GM12878 (cell line): ENCODE data around the gene SCYGR1. TPM values are rescaled to one million over a fixed set of nuclear protein-coding genes. Genes with fewer than 3 reads are reported as not detected.

Experiments used
- CBFB ChIP-seq: IDR thresholded peaks from 2 replicates; pipeline ENCODE4 v1.6.1; 2016; ENCODE audit warnings: antibody characterized with exemption, low read depth
- E2F4 ChIP-seq: IDR thresholded peaks from 2 replicates; pipeline ENCODE4 v1.6.1; 2012; ENCODE audit warnings: low read depth, low read length, improper control_type of control experiment
- JUNB ChIP-seq: IDR thresholded peaks from 2 replicates; pipeline ENCODE4 v1.6.1; 2016; ENCODE audit warnings: antibody characterized with exemption, mild to moderate bottlenecking
- NBN ChIP-seq: fragments of 450-650 bp; IDR thresholded peaks from 2 replicates; pipeline ENCODE4 v1.6.1; 2016
- NFYB ChIP-seq: IDR thresholded peaks from 2 replicates; pipeline ENCODE4 v1.6.1; 2011; ENCODE audit warnings: low read depth, mild to moderate bottlenecking, low read length, improper control_type of control experiment, moderate library complexity; ENCODE audit not compliant: insufficient read depth
- NR2F1 ChIP-seq: fragments of 450-650 bp; conservative IDR thresholded peaks from 2 replicates; pipeline ENCODE4 v1.6.1; 2017; ENCODE audit warnings: mild to moderate bottlenecking
- POLR2AphosphoS2 ChIP-seq: IDR thresholded peaks from 2 replicates; pipeline ENCODE4 v1.6.1; 2011; ENCODE audit warnings: low read depth, mild to moderate bottlenecking, low read length, improper control_type of control experiment, moderate library complexity
- RB1 ChIP-seq: fragments of 450-650 bp; formaldehyde crosslinking; IDR thresholded peaks from 2 replicates; pipeline ENCODE4 v1.6.1; 2017; ENCODE audit warnings: mild to moderate bottlenecking, borderline replicate concordance
- RBBP5 ChIP-seq: fragments of 200-600 bp; sonication (generic); conservative IDR thresholded peaks from 2 replicates; pipeline ENCODE4 v1.6.1; 2016
- SIN3A ChIP-seq: IDR thresholded peaks from 2 replicates; pipeline ENCODE4 v1.6.1; 2012; ENCODE audit warnings: low read depth, low read length, improper control_type of control experiment
- ZNF622 ChIP-seq: fragments of 450-650 bp; IDR thresholded peaks from 2 replicates; pipeline ENCODE4 v1.6.1; 2017; ENCODE audit warnings: mild to moderate bottlenecking, inconsistent platforms
- polyA plus RNA-seq, 11 experiments: library from polyadenylated mRNA; depleted of rRNA in 4 of 11; unstranded in 6 of 11; stranded (reverse) in 5 of 11; fragments of >200 nt; fragmentation: Nextera tagmentation in 4 of 11; fragmentation: Illumina TruSeq in 1 of 11; extraction: Ambion mirVana in 4 of 11; extraction: Trizol in 1 of 11; gene quantifications; 1 replicate in 1 of 11; 2 replicates in 10 of 11; pipeline versions ENCODE4 v1.2.1 to v1.2.3, GENCODE V29; 2011 to 2016; ENCODE audit warnings: inconsistent platforms in 2 of 11, missing spikeins in 2 of 11, low read depth in 1 of 11
- total RNA-seq, 4 experiments: library from RNA; depleted of rRNA in 3 of 4; stranded (reverse); fragments of >200 nt in 3 of 4; fragmentation: Illumina TruSeq in 1 of 4; extraction: Trizol in 1 of 4; gene quantifications; 2 replicates each; pipeline versions ENCODE4 v1.2.1 to v1.2.3, GENCODE V29; 2013 to 2021
- TF ChIP-seq, protein P1 (sequence below): fragments of 450-650 bp; IDR thresholded peaks from 2 replicates; pipeline ENCODE4 v1.6.1; 2016; ENCODE audit warnings: mild to moderate bottlenecking
- TF ChIP-seq, protein P2 (sequence below): fragments of 450-650 bp; IDR thresholded peaks from 2 replicates; pipeline ENCODE4 v1.6.1; 2018; ENCODE audit warnings: mild to moderate bottlenecking, low read depth, moderate library complexity; ENCODE audit not compliant: partially characterized antibody

Gene SCYGR1
- total and polyA plus RNA-seq, 10 of the 15 experiments (the other 5 are each of a cell fraction or from before 2014, with no cell fraction given) = not detected

DNA sequence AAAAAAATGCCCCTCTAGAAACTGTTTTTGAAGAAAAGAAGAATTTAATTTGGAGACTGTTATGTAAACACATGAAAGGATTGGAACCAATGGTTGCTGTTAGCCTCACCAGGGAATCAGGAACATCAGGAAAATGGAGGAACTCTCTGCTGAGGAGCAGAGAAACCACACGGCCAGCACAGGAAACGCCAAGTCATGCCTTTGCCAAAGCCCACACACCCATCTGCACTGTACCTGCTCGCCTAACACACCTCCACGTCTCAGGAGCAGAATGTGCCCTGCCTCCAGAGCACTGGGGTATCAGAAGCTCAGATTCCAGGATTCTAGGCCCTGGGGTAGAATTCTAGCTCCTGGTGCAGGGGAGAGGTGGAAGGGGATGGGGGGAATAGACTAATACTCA, 9.8 kb upstream of the SCYGR1 start (continued):
- TF ChIP-seq NFYB = no peak
- no peak for TF ChIP-seq ZNF622
- no peak for TF ChIP-seq NR2F1
- TF ChIP-seq E2F4 = no peak
- no peak for TF ChIP-seq NBN
- no peak for TF ChIP-seq RB1
- no peak for TF ChIP-seq CBFB
- TF ChIP-seq JUNB = no peak
- TF ChIP-seq, protein P1, sequence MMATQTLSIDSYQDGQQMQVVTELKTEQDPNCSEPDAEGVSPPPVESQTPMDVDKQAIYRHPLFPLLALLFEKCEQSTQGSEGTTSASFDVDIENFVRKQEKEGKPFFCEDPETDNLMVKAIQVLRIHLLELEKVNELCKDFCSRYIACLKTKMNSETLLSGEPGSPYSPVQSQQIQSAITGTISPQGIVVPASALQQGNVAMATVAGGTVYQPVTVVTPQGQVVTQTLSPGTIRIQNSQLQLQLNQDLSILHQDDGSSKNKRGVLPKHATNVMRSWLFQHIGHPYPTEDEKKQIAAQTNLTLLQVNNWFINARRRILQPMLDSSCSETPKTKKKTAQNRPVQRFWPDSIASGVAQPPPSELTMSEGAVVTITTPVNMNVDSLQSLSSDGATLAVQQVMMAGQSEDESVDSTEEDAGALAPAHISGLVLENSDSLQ = no peak
- TF ChIP-seq RBBP5 = no peak
- no peak for TF ChIP-seq SIN3A
- no peak for TF ChIP-seq POLR2AphosphoS2
- TF ChIP-seq, protein P2, sequence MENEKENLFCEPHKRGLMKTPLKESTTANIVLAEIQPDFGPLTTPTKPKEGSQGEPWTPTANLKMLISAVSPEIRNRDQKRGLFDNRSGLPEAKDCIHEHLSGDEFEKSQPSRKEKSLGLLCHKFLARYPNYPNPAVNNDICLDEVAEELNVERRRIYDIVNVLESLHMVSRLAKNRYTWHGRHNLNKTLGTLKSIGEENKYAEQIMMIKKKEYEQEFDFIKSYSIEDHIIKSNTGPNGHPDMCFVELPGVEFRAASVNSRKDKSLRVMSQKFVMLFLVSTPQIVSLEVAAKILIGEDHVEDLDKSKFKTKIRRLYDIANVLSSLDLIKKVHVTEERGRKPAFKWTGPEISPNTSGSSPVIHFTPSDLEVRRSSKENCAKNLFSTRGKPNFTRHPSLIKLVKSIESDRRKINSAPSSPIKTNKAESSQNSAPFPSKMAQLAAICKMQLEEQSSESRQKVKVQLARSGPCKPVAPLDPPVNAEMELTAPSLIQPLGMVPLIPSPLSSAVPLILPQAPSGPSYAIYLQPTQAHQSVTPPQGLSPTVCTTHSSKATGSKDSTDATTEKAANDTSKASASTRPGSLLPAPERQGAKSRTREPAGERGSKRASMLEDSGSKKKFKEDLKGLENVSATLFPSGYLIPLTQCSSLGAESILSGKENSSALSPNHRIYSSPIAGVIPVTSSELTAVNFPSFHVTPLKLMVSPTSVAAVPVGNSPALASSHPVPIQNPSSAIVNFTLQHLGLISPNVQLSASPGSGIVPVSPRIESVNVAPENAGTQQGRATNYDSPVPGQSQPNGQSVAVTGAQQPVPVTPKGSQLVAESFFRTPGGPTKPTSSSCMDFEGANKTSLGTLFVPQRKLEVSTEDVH = no peak
